WERI-Rb-1 (cell line): ENCODE data around the gene ACTMAP.
A peak's percentile ranks its signal among the peaks of the same experiment; 100 is the strongest.

ENCODE experiments used
- DNase-seq: peaks from one replicate; pipeline ENCODE4 v3.0.0-alpha.2; 2020
- H3K27ac ChIP-seq: fragments of 250-450 bp; sonication (Bioruptor Pico); 2 replicates; pipeline ENCODE4 v1.5.1; 2020; ENCODE audit warnings: mild to moderate bottlenecking, moderate library complexity
- H3K27me3 ChIP-seq: fragments of 250-450 bp; sonication (Bioruptor Pico); 2 replicates; pipeline ENCODE4 v1.5.1; 2021; ENCODE audit warnings: mild to moderate bottlenecking, low read depth, moderate library complexity; ENCODE audit not compliant: insufficient read depth, severe bottlenecking
- H3K36me3 ChIP-seq: fragments of 250-450 bp; sonication (Bioruptor Pico); 2 replicates; pipeline ENCODE4 v1.5.1; 2020; ENCODE audit warnings: mild to moderate bottlenecking, moderate library complexity
- H3K4me3 ChIP-seq: 2 replicates; pipeline ENCODE4 v1.5.1; 2011; ENCODE audit warnings: low read depth, mild to moderate bottlenecking, control low read depth, low read length
- H3K9me3 ChIP-seq: fragments of 250-450 bp; sonication (Bioruptor Pico); 2 replicates; pipeline ENCODE4 v1.5.1; 2021; ENCODE audit warnings: mild to moderate bottlenecking, moderate library complexity; ENCODE audit not compliant: severe bottlenecking
- CTCF ChIP-seq: IDR thresholded peaks from 2 replicates; pipeline ENCODE4 v1.5.1; 2011; ENCODE audit warnings: low read depth, mild to moderate bottlenecking, control low read depth, inconsistent platforms, low read length

The ACTMAP gene

GRCh38 chr19:40752257-40752781 is 2.0 kb upstream of the ACTMAP start:
- TF ChIP-seq CTCF = no peak
- Histone ChIP-seq H3K4me3 (peak overlapping the region; percentile 98; the same call in 1 of the 2 replicates), H3K27me3 (no peaks in the 10 kb centered on the region), H3K27ac (peak overlapping the region; percentile 100; the same call in 1 of the 2 replicates), H3K9me3 (no peaks in the 10 kb centered on the region), H3K36me3 (peaks cover 48% of the 10 kb centered on the region)
- no peak for DNase-seq

GRCh38 chr19:40750874-40751537 is 729 bp upstream of the ACTMAP start, which contains the start of gene SNRPA:
Gene SNRPA, plus strand, starts transcription at chr19:40751203. Its CDS starts 206 bp downstream, at chr19:40751409.
- DNase-seq = peak; percentile 97
- Histone ChIP-seq H3K4me3 (peak within 1 kb of the TSS; percentile 98), H3K27me3 (no peaks in the 10 kb centered on the region), H3K36me3 (peaks cover 35% of the 10 kb centered on the region), H3K27ac (peak within 1 kb of the TSS; percentile 100), H3K9me3 (no peaks in the 10 kb centered on the region)
- no peak for TF ChIP-seq CTCF

GRCh38 chr19:40747536-40747935 is 2.7 kb downstream of the ACTMAP start:
- H3K4me3 ChIP-seq = no peak overlapping the region
- no peaks in the 10 kb centered on the region for H3K27me3 ChIP-seq
- no peak for TF ChIP-seq CTCF
- no peak overlapping the region for H3K27ac ChIP-seq
- peaks cover 9% of the 10 kb centered on the region for H3K36me3 ChIP-seq
- no peak for DNase-seq
- no peaks in the 10 kb centered on the region for H3K9me3 ChIP-seq

- DNase-seq = no peak
- TF ChIP-seq CTCF = no peak
- H3K27ac ChIP-seq = peak overlapping the region; percentile 27
- no peak overlapping the region for H3K4me3 ChIP-seq
- no peaks in the 10 kb centered on the region for H3K9me3 ChIP-seq
- no peaks in the 10 kb centered on the region for H3K36me3 ChIP-seq
- H3K27me3 ChIP-seq = no peaks in the 10 kb centered on the region
Observed at GRCh38 chr19:40745402-40745780, 4.9 kb downstream of the ACTMAP start.

GRCh38 chr19:40744554-40745401 is 5.5 kb downstream of the ACTMAP start:
- Histone ChIP-seq H3K4me3 (no peak overlapping the region), H3K36me3 (no peaks in the 10 kb centered on the region), H3K27ac (peak overlapping the region; percentile 27), H3K27me3 (no peaks in the 10 kb centered on the region), H3K9me3 (no peaks in the 10 kb centered on the region)
- TF ChIP-seq CTCF = peak; percentile 63
- DNase-seq = peak; percentile 71
